ENCODE data around the gene RPUSD3. TPM values are rescaled to one million over a fixed set of nuclear protein-coding genes. Genes with fewer than 3 reads are reported as not detected.

The RPUSD3 gene
- total RNA-seq, 1 experiment from 2014 or later: 53.2 TPM

GRCh38 chr3:9863058-9863772 is 19.4 kb upstream of the RPUSD3 start:
- ChIA-PET CTCF (no interaction called here), POLR2A (ENCODE audit: unreplicated experiment) (no interaction called here)
- Histone ChIP-seq H3K4me1 (replicated peaks; ENCODE audit: insufficient read depth) (peaks cover 43% of the 10 kb centered on the region), H3K4me2 (no peak overlapping the region), H3F3A (ENCODE audit: insufficient read depth, low read depth) (peaks cover 7% of the 10 kb centered on the region), H2AFZ (no peak overlapping the region), H3K27me3 (ENCODE audit: insufficient read depth, low read depth) (no peaks in the 10 kb centered on the region), H3K36me3 (ENCODE audit: low read depth) (no peaks in the 10 kb centered on the region), H3K27ac (no peak overlapping the region), H4K20me1 (ENCODE audit: insufficient read depth) (no peaks in the 10 kb centered on the region), H3K4me3 (no peak overlapping the region), H3K9me2 (ENCODE audit: insufficient read depth) (no peaks in the 10 kb centered on the region), H3K79me2 (ENCODE audit: low read depth) (no peaks in the 10 kb centered on the region), H3K9me3 (ENCODE audit: insufficient read depth, low read depth) (no peaks in the 10 kb centered on the region)
- TF ChIP-seq EZH2 (IDR thresholded peaks at IDR 0.05; ENCODE audit: low read depth) (no peak), CTCF (conservative IDR thresholded peaks at IDR 0.05) (no peak)
- no TSS peak for BruUV-seq (replicated peaks)
- intact Hi-C loops (cut with micrococcal nuclease; ENCODE audit: unreplicated experiment): no loop called here
- DNase-seq: no peak

GRCh38 chr3:9862391-9863057 is 18.7 kb upstream of the RPUSD3 start:
- Histone ChIP-seq H3K79me2 (ENCODE audit: low read depth) (no peaks in the 10 kb centered on the region), H2AFZ (no peak overlapping the region), H3K4me3 (no peak overlapping the region), H3K27ac (no peak overlapping the region), H3F3A (ENCODE audit: insufficient read depth, low read depth) (peaks cover 7% of the 10 kb centered on the region), H3K36me3 (ENCODE audit: low read depth) (no peaks in the 10 kb centered on the region), H3K9me3 (ENCODE audit: insufficient read depth, low read depth) (no peaks in the 10 kb centered on the region), H3K27me3 (ENCODE audit: insufficient read depth, low read depth) (no peaks in the 10 kb centered on the region), H4K20me1 (ENCODE audit: insufficient read depth) (no peaks in the 10 kb centered on the region), H3K4me2 (peak overlapping the region; percentile 54; the same call in 1 of the 2 replicates), H3K9me2 (ENCODE audit: insufficient read depth) (no peaks in the 10 kb centered on the region), H3K4me1 (replicated peaks; ENCODE audit: insufficient read depth) (peaks cover 43% of the 10 kb centered on the region)
- TF ChIP-seq CTCF (conservative IDR thresholded peaks at IDR 0.05): no peak
- TF ChIP-seq EZH2 (IDR thresholded peaks at IDR 0.05; ENCODE audit: low read depth): no peak
- CTCF ChIA-PET: no interaction called here
- intact Hi-C loops (cut with micrococcal nuclease; ENCODE audit: unreplicated experiment): no loop called here
- POLR2A ChIA-PET (ENCODE audit: unreplicated experiment): no interaction called here
- no TSS peak for BruUV-seq (replicated peaks)
- DNase-seq: peak in 1 of 2 experiments; percentile 31

GRCh38 chr3:9861626-9862130 is 17.9 kb upstream of the RPUSD3 start:
- no peaks in the 10 kb centered on the region for H3K79me2 ChIP-seq (ENCODE audit: low read depth)
- peaks cover 43% of the 10 kb centered on the region for H3K4me1 ChIP-seq (replicated peaks; ENCODE audit: insufficient read depth)
- H3K27ac ChIP-seq: no peak overlapping the region
- TF ChIP-seq CTCF (conservative IDR thresholded peaks at IDR 0.05) (no peak), EZH2 (IDR thresholded peaks at IDR 0.05; ENCODE audit: low read depth) (no peak)
- no peaks in the 10 kb centered on the region for H4K20me1 ChIP-seq (ENCODE audit: insufficient read depth)
- no peak overlapping the region for H3K4me3 ChIP-seq
- H3K9me2 ChIP-seq (ENCODE audit: insufficient read depth): no peaks in the 10 kb centered on the region
- CTCF ChIA-PET: no interaction called here
- peaks cover 7% of the 10 kb centered on the region for H3F3A ChIP-seq (ENCODE audit: insufficient read depth, low read depth)
- H2AFZ ChIP-seq: peak overlapping the region; percentile 44; the same call in 1 of the 2 replicates
- no TSS peak for BruUV-seq (replicated peaks)
- intact Hi-C loops (cut with micrococcal nuclease; ENCODE audit: unreplicated experiment): no loop called here
- POLR2A ChIA-PET (ENCODE audit: unreplicated experiment): no interaction called here
- H3K27me3 ChIP-seq (ENCODE audit: insufficient read depth, low read depth): no peaks in the 10 kb centered on the region
- H3K9me3 ChIP-seq (ENCODE audit: insufficient read depth, low read depth): no peaks in the 10 kb centered on the region
- no peak for DNase-seq
- peak overlapping the region; percentile 54 for H3K4me2 ChIP-seq
- H3K36me3 ChIP-seq (ENCODE audit: low read depth): no peaks in the 10 kb centered on the region
